C1 segment of cervical spinal cord (tissue), 14 donors: ENCODE results near the gene USP34.

Experiments used
- DNase-seq, 14 donors: peaks; one replicate each; lab custom pipeline; 2025; lab: John Stamatoyannopoulos, UW

Gene USP34

GRCh38 chr2:61377046-61377445 lies 93.8 kb downstream of the USP34 start:
- no peak for DNase-seq

- DNase-seq, result no peak
Observed at GRCh38 chr2:61376211-61376610, 94.7 kb downstream of the USP34 start.

- no peak for DNase-seq
Observed at GRCh38 chr2:61371027-61371426, 99.9 kb downstream of the USP34 start.

DNA sequence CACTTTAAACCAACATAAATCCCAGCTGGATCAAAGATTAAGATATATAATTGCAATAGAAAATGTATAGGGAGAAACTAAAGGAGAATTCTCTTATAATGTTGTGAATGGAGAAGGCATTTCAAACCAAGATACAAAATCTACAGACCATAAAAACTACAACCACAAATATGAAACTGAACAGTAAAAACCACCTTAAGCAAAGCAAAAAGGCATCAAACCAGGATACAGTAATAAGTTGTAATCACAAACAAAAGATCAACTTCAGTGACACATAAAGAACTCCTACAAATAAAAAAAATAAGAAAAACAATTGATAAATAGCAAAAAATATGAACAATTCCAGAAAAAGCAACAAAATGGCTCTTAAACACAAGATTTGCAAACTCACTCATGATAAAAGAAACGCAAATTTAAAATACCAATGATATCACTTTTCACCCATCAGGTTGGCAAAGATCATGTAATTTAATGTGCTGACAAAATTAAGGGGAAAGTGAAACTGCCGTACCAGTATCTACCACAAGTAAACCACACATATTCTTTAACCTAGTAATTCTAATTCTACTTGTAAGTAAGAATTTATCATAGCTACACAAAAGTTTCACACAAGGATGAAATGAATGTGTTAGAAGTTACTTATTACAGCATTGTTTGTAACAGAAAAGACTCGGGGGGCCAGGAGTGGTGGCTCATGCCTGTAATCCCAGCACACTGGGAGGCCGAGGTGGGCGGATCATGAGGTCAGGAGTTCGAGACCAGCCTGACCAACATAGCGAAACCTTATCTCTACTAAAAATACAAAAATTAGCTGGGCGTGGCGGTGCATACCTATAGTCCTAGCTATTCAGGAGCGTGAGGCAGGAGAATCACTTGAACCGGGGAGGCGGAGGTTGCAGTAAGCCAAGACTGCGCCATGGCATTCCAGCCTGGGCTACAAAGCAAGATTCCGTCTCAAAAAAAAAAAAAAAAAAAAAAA lies 101.9 kb downstream of the USP34 start:
- no peak for DNase-seq

GRCh38 chr2:61367177-61367576 lies 103.7 kb downstream of the USP34 start:
- no peak for DNase-seq

DNA sequence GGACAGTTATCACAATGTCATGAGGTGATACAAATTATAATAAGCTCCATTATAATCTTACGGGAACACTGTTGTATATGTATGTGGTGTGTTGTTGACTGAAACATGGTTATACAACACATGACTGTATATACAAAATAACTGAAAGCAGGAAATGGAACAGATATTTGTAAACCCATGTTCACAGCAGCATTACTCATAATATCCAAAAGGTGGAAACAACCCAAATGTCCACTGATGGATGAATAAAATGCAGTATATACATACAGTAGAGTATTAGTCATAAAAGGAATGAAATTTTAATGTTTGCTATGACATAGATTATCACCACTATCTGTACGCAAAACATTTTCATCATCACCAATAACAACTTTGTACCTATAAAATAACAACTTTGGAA lies 107.3 kb downstream of the USP34 start:
- no peak for DNase-seq

DNA sequence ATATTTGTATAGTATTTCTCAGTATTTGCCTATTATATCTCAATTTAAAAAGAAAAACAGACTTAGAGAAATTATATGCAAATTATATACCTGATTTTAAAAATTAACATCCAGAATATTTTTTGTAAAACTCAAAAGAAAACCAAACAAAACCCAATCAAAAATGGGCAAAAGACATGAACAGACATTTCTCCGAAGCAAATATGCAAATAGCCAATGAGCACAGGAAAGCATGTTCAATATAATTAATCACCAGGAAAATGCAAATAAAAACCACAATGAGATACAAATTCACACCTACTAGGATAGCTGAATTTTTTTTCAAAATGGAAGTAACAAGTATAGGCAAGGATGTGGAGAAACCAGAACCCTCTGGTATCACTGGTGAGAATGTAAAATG lies 108.0 kb downstream of the USP34 start:
- no peak for DNase-seq

DNA sequence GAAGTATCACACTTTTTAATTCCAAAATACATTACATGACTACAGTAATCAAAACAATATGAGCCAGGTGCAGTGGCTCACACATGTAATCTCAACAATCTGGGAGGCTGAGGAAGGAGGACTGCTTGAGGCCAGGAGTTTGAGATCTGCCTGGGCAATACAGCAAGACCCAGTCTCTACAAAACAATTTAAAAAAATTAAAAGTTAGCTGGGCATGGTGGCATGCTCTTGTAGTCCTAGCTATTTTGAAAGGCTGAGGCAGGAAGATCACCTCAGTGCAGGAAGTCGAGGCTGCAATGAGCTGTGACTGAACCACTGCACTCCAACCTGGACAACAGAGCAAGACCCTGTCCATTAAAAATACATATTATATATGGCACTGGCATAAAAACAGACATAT lies 109.8 kb downstream of the USP34 start:
- DNase-seq, result no peak

DNA sequence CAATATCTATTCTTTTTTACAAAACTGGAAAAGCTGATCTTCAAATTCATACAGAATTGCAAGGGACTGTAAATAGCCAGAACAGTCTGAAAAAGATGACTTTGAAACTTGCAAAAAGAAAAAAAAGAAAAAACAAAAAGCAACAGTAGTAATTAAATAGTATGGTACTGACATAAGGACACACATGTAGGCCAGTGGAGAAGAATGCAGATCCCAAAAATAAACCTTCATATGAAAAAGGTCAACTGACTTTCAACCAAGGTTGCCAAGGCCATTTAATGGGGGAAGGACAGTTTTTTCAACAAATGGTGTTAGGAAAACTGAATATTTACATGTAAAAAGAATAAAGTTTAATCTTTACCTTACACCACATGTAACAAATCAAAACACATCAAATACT lies 111.8 kb downstream of the USP34 start:
- DNase-seq, result no peak

DNA sequence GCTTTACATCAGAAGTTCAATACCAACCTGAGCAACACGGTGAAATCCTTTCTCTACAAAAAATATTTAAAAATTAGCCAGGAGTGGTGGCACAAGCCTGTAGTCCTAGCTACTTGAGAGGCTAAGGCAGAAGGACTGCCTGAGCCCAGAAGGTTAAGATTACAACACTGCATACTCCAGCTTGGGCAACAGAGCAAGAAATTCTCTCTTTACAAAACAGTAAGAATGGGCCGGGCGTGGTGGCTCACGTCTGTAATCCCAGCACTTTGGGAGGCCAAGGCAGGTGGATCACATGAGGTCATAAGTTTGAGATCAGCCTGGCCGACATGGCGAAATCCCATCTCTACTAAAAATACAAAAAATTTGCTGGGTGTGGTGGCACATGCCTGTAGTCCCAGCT lies 113.2 kb downstream of the USP34 start:
- no peak for DNase-seq

GRCh38 chr2:61356958-61357350 lies 113.9 kb downstream of the USP34 start:
- DNase-seq, result no peak

GRCh38 chr2:61356261-61356957 lies 114.5 kb downstream of the USP34 start:
- no peak for DNase-seq

- DNase-seq, result no peak
Observed at GRCh38 chr2:61354543-61355197, 116.2 kb downstream of the USP34 start.

GRCh38 chr2:61353909-61354308 lies 117.0 kb downstream of the USP34 start:
- no peak for DNase-seq

DNA sequence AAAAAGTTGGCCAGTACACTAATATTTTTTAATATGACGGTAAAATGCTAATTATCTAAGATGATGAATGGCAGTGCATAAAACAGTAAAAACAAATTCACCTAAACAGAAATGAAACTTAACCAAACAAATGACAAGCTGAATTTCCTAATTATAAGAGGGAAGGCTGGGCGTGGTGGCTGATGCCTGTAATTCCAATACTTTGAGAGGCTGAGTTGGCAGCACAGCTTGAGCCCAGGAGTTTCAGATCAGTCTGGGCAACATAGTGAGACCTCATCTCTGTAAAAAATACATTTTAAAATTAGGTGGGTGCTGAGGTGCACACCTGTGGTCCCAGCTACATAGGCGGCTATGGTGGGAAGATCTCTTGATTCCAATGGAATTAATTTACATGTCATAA lies 120.1 kb downstream of the USP34 start:
- no peak for DNase-seq

GRCh38 chr2:61343141-61343540 lies 127.7 kb downstream of the USP34 start:
- DNase-seq, result no peak

DNA sequence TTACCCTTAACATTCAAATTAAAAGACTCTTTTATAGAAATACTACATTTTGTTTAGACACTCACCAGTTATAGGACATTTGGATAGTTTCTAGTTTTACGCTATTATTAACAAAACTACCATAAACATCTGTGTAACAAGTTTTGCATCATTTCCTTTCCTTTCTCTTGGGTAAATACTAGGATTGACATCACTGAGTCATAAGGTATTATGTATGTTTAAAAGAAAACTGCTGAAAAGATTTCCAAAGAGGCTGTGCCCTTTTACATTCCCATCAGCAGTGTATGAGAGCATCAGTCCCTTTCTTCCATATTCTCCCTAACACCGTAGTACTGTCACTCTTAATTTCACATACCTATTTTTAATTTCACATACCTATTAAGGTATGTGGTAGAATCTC lies 130.6 kb downstream of the USP34 start:
- DNase-seq, result no peak

- DNase-seq, result no peak
Observed at GRCh38 chr2:61338447-61338846, 132.4 kb downstream of the USP34 start.

DNA sequence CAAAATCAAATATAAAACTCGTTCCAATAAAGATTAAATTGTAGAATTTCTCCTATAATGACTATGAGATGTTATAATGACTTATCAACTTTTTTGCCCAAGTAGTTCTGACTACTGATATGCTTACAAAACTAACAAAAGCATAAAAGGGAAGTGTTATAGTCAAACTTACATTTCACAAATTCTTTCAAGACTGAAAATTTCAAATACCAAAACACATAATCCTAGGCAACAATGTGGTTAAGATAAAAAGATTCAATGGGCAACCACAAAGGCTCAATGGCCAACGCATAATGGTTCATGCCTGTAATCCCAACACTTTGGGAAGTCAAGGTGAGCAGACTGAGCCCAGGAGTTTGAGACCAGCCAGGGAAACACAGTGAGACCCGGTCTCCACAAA lies 135.7 kb downstream of the USP34 start:
- no peak for DNase-seq

GRCh38 chr2:61334466-61334865 lies 136.4 kb downstream of the USP34 start:
- DNase-seq, result no peak

DNA sequence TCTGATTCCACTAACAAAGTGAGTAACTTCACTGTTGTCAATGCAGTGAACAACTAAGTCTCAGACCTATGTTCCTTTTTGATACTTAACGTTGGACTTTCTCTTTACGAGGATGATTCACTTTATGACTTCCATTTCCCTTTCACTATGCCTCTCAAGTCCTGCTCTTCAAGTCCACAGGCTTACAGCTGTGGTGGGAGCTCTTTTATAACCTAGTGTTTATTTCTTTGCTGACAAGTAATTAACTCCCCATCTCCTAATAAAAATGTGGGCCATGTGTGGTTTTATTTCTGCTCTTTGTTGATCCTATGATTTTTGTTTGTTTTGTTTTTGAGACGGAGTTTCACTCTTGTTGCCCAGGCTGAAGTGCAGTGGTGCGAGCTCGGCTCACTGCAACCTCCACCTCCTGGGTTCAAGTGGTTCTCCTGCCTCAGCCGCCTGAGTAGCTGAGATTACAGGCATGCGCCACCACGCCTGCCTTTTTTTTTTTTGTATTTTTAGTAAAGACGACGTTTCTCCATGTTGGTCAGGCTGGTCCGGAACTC lies 142.1 kb downstream of the USP34 start:
- DNase-seq, result no peak

DNA sequence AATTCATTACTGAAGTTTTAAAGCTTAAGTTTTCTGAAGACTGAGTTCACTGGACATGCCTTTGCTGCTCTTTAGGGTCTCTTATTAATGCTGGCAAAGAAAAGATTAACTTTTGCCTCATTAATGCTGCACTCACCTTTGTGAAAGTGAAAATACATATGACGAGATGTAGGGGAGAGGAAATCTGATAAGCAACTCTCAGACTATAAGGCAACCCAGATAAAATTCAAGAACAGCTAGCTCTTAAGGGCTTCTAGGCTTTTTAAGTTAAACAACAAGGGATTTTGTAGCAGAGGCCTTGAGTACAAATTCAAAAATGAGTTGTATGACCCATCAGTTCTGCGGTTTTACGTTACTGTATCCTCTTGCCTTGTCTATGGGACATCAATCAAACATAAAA lies 143.7 kb downstream of the USP34 start:
- no peak for DNase-seq
